Activated CD4-positive, alpha-beta memory T cell treated with anti-CD3 and anti-CD28 coated beads, Interleukin-2, amount 10 ng/mL, durations not matched to agents 7 days and 5 days (primary cell): ENCODE measurements around the gene ADH1B. TPM values are rescaled to one million over a fixed set of nuclear protein-coding genes. Genes with fewer than 3 reads are reported as not detected.

ENCODE experiments used
- CTCF ChIA-PET: fragments of 350-600 bp; sonication (Branson Sonifier 250); formaldehyde crosslinking; loops from one replicate; lab custom pipeline; 2021; ENCODE audit warnings: antibody characterized with exemption, inconsistent platforms; lab: Charles Lee
- POLR2A ChIA-PET: fragments of 350-600 bp; sonication (Branson Sonifier 250); formaldehyde crosslinking; loops from one replicate; lab custom pipeline; 2021; ENCODE audit warnings: antibody characterized with exemption; lab: Charles Lee
- DNase-seq: peaks from one replicate; pipeline ENCODE4 v3.0.0-alpha.2; 2020
- H3K27ac Mint-ChIP-seq: one replicate; pipeline ENCODE4 v1.8.0; 2021; ENCODE audit warnings: mild to moderate bottlenecking, mixed read lengths
- H3K27me3 Mint-ChIP-seq: one replicate; pipeline ENCODE4 v1.8.0; 2021; ENCODE audit warnings: mixed read lengths
- H3K36me3 Mint-ChIP-seq: one replicate; pipeline ENCODE4 v1.8.0; 2021; ENCODE audit warnings: low read depth, mixed read lengths
- H3K4me1 Mint-ChIP-seq: one replicate; pipeline ENCODE4 v1.8.0; 2021; ENCODE audit warnings: mixed read lengths
- H3K4me3 Mint-ChIP-seq: one replicate; pipeline ENCODE4 v1.8.0; 2021; ENCODE audit warnings: mild to moderate bottlenecking, mixed read lengths
- H3K9me3 Mint-ChIP-seq: one replicate; pipeline ENCODE4 v1.8.0; 2021; ENCODE audit warnings: mixed read lengths
- total RNA-seq, 2 experiments: library from RNA; stranded (reverse); gene quantifications; one replicate each; pipeline ENCODE4 v1.2.3, GENCODE V29; 2021

Gene ADH1B
- total RNA-seq, 2 experiments from 2014 or later: not detected

GRCh38 chr4:99310389-99310788 is 10.8 kb downstream of the ADH1B start:
- no peaks in the 10 kb centered on the region for H3K9me3 Mint-ChIP-seq
- ChIA-PET CTCF (no interaction called here), POLR2A (interaction anchor here (0.6 kb wide), 1 partner anchor 523 kb away, joined by 3 read pairs; no protein-coding TSS in a partner anchor)
- no peak overlapping the region for H3K4me3 Mint-ChIP-seq
- no peak for DNase-seq
- no peak overlapping the region for H3K27ac Mint-ChIP-seq
- peaks cover 5% of the 10 kb centered on the region for H3K27me3 Mint-ChIP-seq
- no peaks in the 10 kb centered on the region for H3K36me3 Mint-ChIP-seq
- H3K4me1 Mint-ChIP-seq: no peaks in the 10 kb centered on the region

- Mint-ChIP-seq H3K27ac (no peak overlapping the region), H3K36me3 (no peaks in the 10 kb centered on the region), H3K9me3 (peaks cover 3% of the 10 kb centered on the region), H3K4me3 (no peak overlapping the region), H3K27me3 (peaks cover 5% of the 10 kb centered on the region), H3K4me1 (no peaks in the 10 kb centered on the region)
- ChIA-PET POLR2A (no interaction called here), CTCF (interaction anchor here (0.7 kb wide), 1 partner anchor 127 kb away, joined by 3 read pairs; no protein-coding TSS in a partner anchor)
- no peak for DNase-seq
These were observed 15.4 kb downstream of the ADH1B start for GRCh38 chr4:99305638-99306400.

- POLR2A ChIA-PET: no interaction called here
These were observed 19.6 kb downstream of the ADH1B start for GRCh38 chr4:99301376-99302164.

GRCh38 chr4:99300934-99301333 is 20.3 kb downstream of the ADH1B start:
- ChIA-PET CTCF (no interaction called here), POLR2A (no interaction called here)
- H3K27ac Mint-ChIP-seq: no peak overlapping the region
- DNase-seq: no peak
- H3K4me1 Mint-ChIP-seq: no peaks in the 10 kb centered on the region
- H3K4me3 Mint-ChIP-seq: no peak overlapping the region
- peaks cover 2% of the 10 kb centered on the region for H3K27me3 Mint-ChIP-seq
- no peaks in the 10 kb centered on the region for H3K36me3 Mint-ChIP-seq
- H3K9me3 Mint-ChIP-seq: peaks cover 8% of the 10 kb centered on the region

More at GRCh38 chr4:99301376-99302164, 19.6 kb downstream of the ADH1B start:
- peaks cover 5% of the 10 kb centered on the region for H3K9me3 Mint-ChIP-seq
- DNase-seq: no peak
- H3K4me3 Mint-ChIP-seq: no peak overlapping the region
- no peaks in the 10 kb centered on the region for H3K36me3 Mint-ChIP-seq
- no peaks in the 10 kb centered on the region for H3K4me1 Mint-ChIP-seq
- no peak overlapping the region for H3K27ac Mint-ChIP-seq
- CTCF ChIA-PET: no interaction called here
- H3K27me3 Mint-ChIP-seq: no peaks in the 10 kb centered on the region

- ChIA-PET POLR2A (no interaction called here), CTCF (no interaction called here)
- Mint-ChIP-seq H3K4me3 (no peak overlapping the region), H3K27me3 (peaks cover 2% of the 10 kb centered on the region), H3K27ac (no peak overlapping the region), H3K9me3 (peaks cover 8% of the 10 kb centered on the region), H3K4me1 (no peaks in the 10 kb centered on the region), H3K36me3 (no peaks in the 10 kb centered on the region)
- no peak for DNase-seq
These were observed 27.8 kb downstream of the ADH1B start for GRCh38 chr4:99293357-99293756.

- H3K4me1 Mint-ChIP-seq: no peaks in the 10 kb centered on the region
- H3K9me3 Mint-ChIP-seq: peaks cover 5% of the 10 kb centered on the region
- POLR2A ChIA-PET: no interaction called here
- no peak within 1 kb of the TSS for H3K27ac Mint-ChIP-seq
- peaks cover under 1% of the 10 kb centered on the region for H3K27me3 Mint-ChIP-seq
- H3K4me3 Mint-ChIP-seq: no peak within 1 kb of the TSS
- H3K36me3 Mint-ChIP-seq: no peaks in the 10 kb centered on the region
- CTCF ChIA-PET: no interaction called here
- DNase-seq: no peak
These were observed 30.1 kb downstream of the ADH1B start, which contains the start of gene ADH1A for GRCh38 chr4:99290848-99291786. Gene ADH1A, minus strand, starts transcription at chr4:99290985. Its CDS starts 71 bp downstream, at chr4:99290914.

GRCh38 chr4:99285387-99285786 is 35.8 kb downstream of the ADH1B start:
- no peak for DNase-seq
- Mint-ChIP-seq H3K27ac (no peak overlapping the region), H3K27me3 (no peaks in the 10 kb centered on the region), H3K4me1 (no peaks in the 10 kb centered on the region), H3K9me3 (no peaks in the 10 kb centered on the region), H3K4me3 (no peak overlapping the region), H3K36me3 (no peaks in the 10 kb centered on the region)
- ChIA-PET POLR2A (no interaction called here), CTCF (no interaction called here)

GRCh38 chr4:99282731-99283130 is 38.5 kb downstream of the ADH1B start:
- POLR2A ChIA-PET: no interaction called here
- Mint-ChIP-seq H3K27me3 (no peaks in the 10 kb centered on the region), H3K4me1 (no peaks in the 10 kb centered on the region)

GRCh38 chr4:99281261-99281660 is 39.9 kb downstream of the ADH1B start:
- ChIA-PET CTCF (no interaction called here), POLR2A (no interaction called here)
- Mint-ChIP-seq H3K9me3 (no peaks in the 10 kb centered on the region), H3K27me3 (no peaks in the 10 kb centered on the region), H3K27ac (no peak overlapping the region), H3K36me3 (no peaks in the 10 kb centered on the region), H3K4me1 (no peaks in the 10 kb centered on the region), H3K4me3 (no peak overlapping the region)
- DNase-seq: no peak

More at GRCh38 chr4:99282731-99283130, 38.5 kb downstream of the ADH1B start:
- H3K4me3 Mint-ChIP-seq: no peak overlapping the region
- no peak overlapping the region for H3K27ac Mint-ChIP-seq
- CTCF ChIA-PET: no interaction called here
- H3K9me3 Mint-ChIP-seq: no peaks in the 10 kb centered on the region
- DNase-seq: no peak
- no peaks in the 10 kb centered on the region for H3K36me3 Mint-ChIP-seq

- H3K4me3 Mint-ChIP-seq: no peak overlapping the region
- H3K27ac Mint-ChIP-seq: no peak overlapping the region
- H3K4me1 Mint-ChIP-seq: no peaks in the 10 kb centered on the region
- H3K9me3 Mint-ChIP-seq: peaks cover 2% of the 10 kb centered on the region
- ChIA-PET CTCF (no interaction called here), POLR2A (no interaction called here)
- H3K36me3 Mint-ChIP-seq: no peaks in the 10 kb centered on the region
- DNase-seq: no peak
- H3K27me3 Mint-ChIP-seq: no peaks in the 10 kb centered on the region
These were observed 44.8 kb downstream of the ADH1B start for GRCh38 chr4:99276417-99276816.

- H3K4me1 Mint-ChIP-seq: no peaks in the 10 kb centered on the region
- no peak for DNase-seq
- no peak overlapping the region for H3K27ac Mint-ChIP-seq
- no peak overlapping the region for H3K4me3 Mint-ChIP-seq
- peaks cover 2% of the 10 kb centered on the region for H3K9me3 Mint-ChIP-seq
- POLR2A ChIA-PET: no interaction called here
- CTCF ChIA-PET: no interaction called here
- H3K36me3 Mint-ChIP-seq: no peaks in the 10 kb centered on the region
- H3K27me3 Mint-ChIP-seq: no peaks in the 10 kb centered on the region
These were observed 45.3 kb downstream of the ADH1B start for GRCh38 chr4:99275885-99276284.

GRCh38 chr4:99275050-99275449 is 46.2 kb downstream of the ADH1B start:
- POLR2A ChIA-PET: no interaction called here
- CTCF ChIA-PET: no interaction called here
- Mint-ChIP-seq H3K36me3 (no peaks in the 10 kb centered on the region), H3K27ac (no peak overlapping the region), H3K4me3 (no peak overlapping the region), H3K9me3 (peaks cover 2% of the 10 kb centered on the region), H3K4me1 (no peaks in the 10 kb centered on the region), H3K27me3 (no peaks in the 10 kb centered on the region)
- DNase-seq: no peak
